B cell (primary cell): ENCODE measurements around the gene C11orf86.

ENCODE experiments used
- CTCF ChIP-seq: fragments of 200-600 bp; IDR thresholded peaks from one replicate; pipeline ENCODE4 v1.8.0; 2022; ENCODE audit warnings: antibody characterized with exemption, mild to moderate bottlenecking
- EZH2 ChIP-seq: IDR thresholded peaks from 2 replicates; pipeline ENCODE4 v1.6.1; 2012; ENCODE audit warnings: borderline replicate concordance, low read depth, mild to moderate bottlenecking, moderate library complexity, low read length; ENCODE audit not compliant: insufficient read depth, poor library complexity, severe bottlenecking

- TF ChIP-seq EZH2 (no peak), CTCF (no peak)
Measured at GRCh38 chr11:66938582-66939135, 36.4 kb upstream of the C11orf86 start.
